ENCODE results near the gene EXOSC7. TPM values are rescaled to one million over a fixed set of nuclear protein-coding genes. Genes with fewer than 3 reads are reported as not detected.

EXOSC7 gene
- total and polyA plus RNA-seq, 2 of the 4 experiments (the other 2 are of a cell fraction) = 61.6 to 62.2 TPM

DNA sequence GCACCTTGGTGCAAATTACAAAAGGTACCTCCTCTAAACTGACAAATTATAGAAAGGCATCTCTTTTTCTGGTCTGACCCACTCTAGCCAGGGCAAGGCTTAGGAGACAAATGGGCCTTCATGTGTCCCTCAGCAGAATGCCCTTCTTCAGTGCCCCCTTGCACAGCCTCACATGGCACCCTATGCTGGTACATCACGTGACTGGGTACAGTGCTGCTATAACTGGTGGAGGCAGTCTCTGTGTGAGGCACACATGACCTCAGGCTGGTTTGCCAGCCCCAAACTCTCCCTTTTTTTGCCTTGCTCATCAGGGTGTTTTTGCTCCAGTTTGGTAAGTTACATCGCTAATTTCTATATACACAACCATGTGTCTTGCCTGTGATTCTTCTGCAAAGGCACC lies 53.2 kb downstream of the EXOSC7 start:
- Histone ChIP-seq H2AK5ac (ENCODE audit: low read depth, low read length) (peak overlapping the region; percentile 17; the same call in 1 of the 2 replicates), H3K4ac (ENCODE audit: low read depth, low read length) (no peak overlapping the region), H2BK120ac (ENCODE audit: low read depth, low read length) (no peak overlapping the region), H3K4me2 (ENCODE audit: low read depth, low read length) (no peak overlapping the region), H3K9ac (ENCODE audit: low read depth, low read length) (no peak overlapping the region), H3K9me3 (ENCODE audit: control insufficient read depth, insufficient read depth, low read length) (no peaks in the 10 kb centered on the region), H4K20me1 (ENCODE audit: insufficient read depth, low read length) (no peaks in the 10 kb centered on the region), H3K23ac (ENCODE audit: low read depth, low read length) (no peak overlapping the region), H2BK5ac (ENCODE audit: low read depth, low read length, poor library complexity, severe bottlenecking) (no peak overlapping the region), H4K8ac (ENCODE audit: low read depth in 2 of 2, low read length in 2 of 2) (no peak overlapping the region), H3K4me1 (ENCODE audit: control insufficient read depth, insufficient read depth, low read length) (peaks cover 12% of the 10 kb centered on the region), H3K79me1 (ENCODE audit: low read depth in 1 of 2, low read length in 2 of 2) (no peaks in the 10 kb centered on the region), H3K36me3 (ENCODE audit: control insufficient read depth, insufficient read depth, low read length) (no peaks in the 10 kb centered on the region), H3K4me3 (ENCODE audit: insufficient read depth, low read depth, low read length) (no peak overlapping the region), H4K91ac (ENCODE audit: insufficient read depth, low read depth, low read length) (no peak overlapping the region), H2BK20ac (ENCODE audit: low read depth, low read length) (no peak overlapping the region), H4K5ac (ENCODE audit: low read depth, low read length) (no peak overlapping the region), H3K18ac (ENCODE audit: low read depth, low read length) (no peak overlapping the region), H3K27ac (ENCODE audit: insufficient read depth, low read length) (no peak overlapping the region), H3K9me1 (ENCODE audit: insufficient read depth, low read length) (peaks cover 8% of the 10 kb centered on the region), H3K56ac (ENCODE audit: extremely low read depth, insufficient read depth, low read length) (no peak overlapping the region), H3K14ac (replicated peaks; ENCODE audit: low read depth, low read length) (no peak overlapping the region), H3K27me3 (ENCODE audit: control insufficient read depth, insufficient read depth, low read length) (no peaks in the 10 kb centered on the region), H2BK15ac (ENCODE audit: low read depth, low read length) (no peak overlapping the region), H2AK9ac (replicated peaks; ENCODE audit: low read depth, low read length, poor library complexity) (no peak overlapping the region), H2AFZ (replicated peaks; ENCODE audit: low read length, poor library complexity) (no peak overlapping the region)
- no peak for TF ChIP-seq RAD21 (IDR thresholded peaks at IDR 0.05; ENCODE audit: low read length)
- TF ChIP-seq FOS (IDR thresholded peaks at IDR 0.05; ENCODE audit: low read depth, low read length) = no peak
- TF ChIP-seq RFX5 (IDR thresholded peaks at IDR 0.05; ENCODE audit: low read depth, low read length) = no peak
- TF ChIP-seq NFE2L2 (IDR thresholded peaks at IDR 0.05; ENCODE audit: low read depth, low read length) = no peak
- no peak for TF ChIP-seq RCOR1 (IDR thresholded peaks at IDR 0.05; ENCODE audit: insufficient replicate concordance, low read length)
- TF ChIP-seq, protein P1, sequence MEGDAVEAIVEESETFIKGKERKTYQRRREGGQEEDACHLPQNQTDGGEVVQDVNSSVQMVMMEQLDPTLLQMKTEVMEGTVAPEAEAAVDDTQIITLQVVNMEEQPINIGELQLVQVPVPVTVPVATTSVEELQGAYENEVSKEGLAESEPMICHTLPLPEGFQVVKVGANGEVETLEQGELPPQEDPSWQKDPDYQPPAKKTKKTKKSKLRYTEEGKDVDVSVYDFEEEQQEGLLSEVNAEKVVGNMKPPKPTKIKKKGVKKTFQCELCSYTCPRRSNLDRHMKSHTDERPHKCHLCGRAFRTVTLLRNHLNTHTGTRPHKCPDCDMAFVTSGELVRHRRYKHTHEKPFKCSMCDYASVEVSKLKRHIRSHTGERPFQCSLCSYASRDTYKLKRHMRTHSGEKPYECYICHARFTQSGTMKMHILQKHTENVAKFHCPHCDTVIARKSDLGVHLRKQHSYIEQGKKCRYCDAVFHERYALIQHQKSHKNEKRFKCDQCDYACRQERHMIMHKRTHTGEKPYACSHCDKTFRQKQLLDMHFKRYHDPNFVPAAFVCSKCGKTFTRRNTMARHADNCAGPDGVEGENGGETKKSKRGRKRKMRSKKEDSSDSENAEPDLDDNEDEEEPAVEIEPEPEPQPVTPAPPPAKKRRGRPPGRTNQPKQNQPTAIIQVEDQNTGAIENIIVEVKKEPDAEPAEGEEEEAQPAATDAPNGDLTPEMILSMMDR (conservative IDR thresholded peaks at IDR 0.05; ENCODE audit: low read depth, low read length) = no peak
- no peak for TF ChIP-seq CHD1 (IDR thresholded peaks at IDR 0.05; ENCODE audit: low read depth, low read length)
- no peak for TF ChIP-seq BHLHE40 (IDR thresholded peaks at IDR 0.05; ENCODE audit: low read depth, low read length)
- TF ChIP-seq POLR2A (IDR thresholded peaks at IDR 0.05; ENCODE audit: low read depth, low read length) = no peak
- no peak for TF ChIP-seq MAZ (IDR thresholded peaks at IDR 0.05; ENCODE audit: borderline replicate concordance, low read depth, low read length)
- no peak for TF ChIP-seq MXI1 (IDR thresholded peaks at IDR 0.05; ENCODE audit: borderline replicate concordance, low read depth, low read length)
- TF ChIP-seq, protein P2, sequence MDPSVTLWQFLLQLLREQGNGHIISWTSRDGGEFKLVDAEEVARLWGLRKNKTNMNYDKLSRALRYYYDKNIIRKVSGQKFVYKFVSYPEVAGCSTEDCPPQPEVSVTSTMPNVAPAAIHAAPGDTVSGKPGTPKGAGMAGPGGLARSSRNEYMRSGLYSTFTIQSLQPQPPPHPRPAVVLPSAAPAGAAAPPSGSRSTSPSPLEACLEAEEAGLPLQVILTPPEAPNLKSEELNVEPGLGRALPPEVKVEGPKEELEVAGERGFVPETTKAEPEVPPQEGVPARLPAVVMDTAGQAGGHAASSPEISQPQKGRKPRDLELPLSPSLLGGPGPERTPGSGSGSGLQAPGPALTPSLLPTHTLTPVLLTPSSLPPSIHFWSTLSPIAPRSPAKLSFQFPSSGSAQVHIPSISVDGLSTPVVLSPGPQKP (IDR thresholded peaks at IDR 0.05; ENCODE audit: borderline replicate concordance, low read depth, low read length) = no peak
- TF ChIP-seq MAFK (IDR thresholded peaks at IDR 0.05; ENCODE audit: low read depth, low read length) = no peak
- no peak for TF ChIP-seq SMC3 (IDR thresholded peaks at IDR 0.05; ENCODE audit: low read depth, low read length)
- TF ChIP-seq, protein P3, sequence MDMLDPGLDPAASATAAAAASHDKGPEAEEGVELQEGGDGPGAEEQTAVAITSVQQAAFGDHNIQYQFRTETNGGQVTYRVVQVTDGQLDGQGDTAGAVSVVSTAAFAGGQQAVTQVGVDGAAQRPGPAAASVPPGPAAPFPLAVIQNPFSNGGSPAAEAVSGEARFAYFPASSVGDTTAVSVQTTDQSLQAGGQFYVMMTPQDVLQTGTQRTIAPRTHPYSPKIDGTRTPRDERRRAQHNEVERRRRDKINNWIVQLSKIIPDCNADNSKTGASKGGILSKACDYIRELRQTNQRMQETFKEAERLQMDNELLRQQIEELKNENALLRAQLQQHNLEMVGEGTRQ (IDR thresholded peaks at IDR 0.05; ENCODE audit: low read depth, low read length) = no peak
- no peak for TF ChIP-seq CEBPB (IDR thresholded peaks at IDR 0.05; ENCODE audit: low read depth, low read length)
- no peak for DNase-seq
- in situ Hi-C loops (cut with MboI; ENCODE audit: low sequenced_read_pairs) = loop anchor here (25.0 kb wide), 1 partner anchor 1058 kb away; no protein-coding TSS in a partner anchor
- ChIA-PET POLR2A (ENCODE audit: unreplicated experiment) (no interaction called here), CTCF (no interaction called here)
- ATAC-seq (ENCODE audit: low read depth) = no peak
- dilution Hi-C loops (cut with HindIII; ENCODE audit: low sequenced_read_pairs, unreplicated experiment) = loop anchor here (25.0 kb wide), 1 partner anchor 483 kb away; no protein-coding TSS in a partner anchor
- no CpG with 5 or more reads among the region's 2 CpGs for WGBS, 2 experiments (ENCODE audit: extremely low coverage in 2 of 2, insufficient read length in 1 of 2)
- no TSS peak for BruUV-seq (replicated peaks)
- intact Hi-C loops (cut with micrococcal nuclease) = no loop called here

Measured in IMR-90 (cell line).